Naive thymus-derived CD8-positive, alpha-beta T cell (primary cell): Measurements from ENCODE around the gene JAK2. TPM values are rescaled to one million over a fixed set of nuclear protein-coding genes. Genes with fewer than 3 reads are reported as not detected.
"Not testable (repeated sequence)": the region's sequence is repeated elsewhere in the genome, so short reads cannot be mapped to it uniquely, and the experiment has no call there.

Experiments used
- ATAC-seq, 2 donors: fragments of 150-1000 bp; cut with Tn5 transposase in 1 of 2; sonication (Bioruptor Pico), chemical (Tn5 transposase) in 1 of 2; 1 replicate in 1 of 2; 2 replicates in 1 of 2; pipeline ENCODE4 v1.10.0; 2021; ENCODE audit warnings: mild to moderate bottlenecking in 2 of 2, moderate library complexity in 2 of 2
- POLR2A ChIA-PET: fragments of 350-600 bp; sonication (Branson Sonifier 250); formaldehyde crosslinking; loops from one replicate; lab custom pipeline; 2021; ENCODE audit warnings: antibody characterized with exemption; lab: Charles Lee
- DNase-seq, 10 donors: peaks; one replicate each; pipeline versions ENCODE4 v3.0.0 to v3.0.0-alpha.2; 2020 to 2022
- H3K27ac Mint-ChIP-seq, 10 donors: one replicate each; pipeline ENCODE4 v1.8.0; 2020 to 2022; ENCODE audit warnings: mild to moderate bottlenecking in 10 of 10, mixed read lengths in 10 of 10, moderate library complexity in 4 of 10, inconsistent platforms in 1 of 10
- H3K27me3 Mint-ChIP-seq, 5 donors: one replicate each; pipeline ENCODE4 v1.8.0; 2021 to 2022; ENCODE audit warnings: mixed read lengths in 5 of 5
- H3K36me3 Mint-ChIP-seq, 3 donors: one replicate each; pipeline ENCODE4 v1.8.0; 2020 to 2022; ENCODE audit warnings: mixed read lengths in 3 of 3, mild to moderate bottlenecking in 2 of 3, inconsistent platforms in 1 of 3
- H3K4me1 Mint-ChIP-seq, 4 donors: one replicate each; pipeline ENCODE4 v1.8.0; 2021 to 2022; ENCODE audit warnings: mixed read lengths in 4 of 4
- H3K4me3 Mint-ChIP-seq, 10 donors: one replicate each; pipeline ENCODE4 v1.8.0; 2020 to 2022; ENCODE audit warnings: mild to moderate bottlenecking in 10 of 10, mixed read lengths in 10 of 10, moderate library complexity in 6 of 10, inconsistent platforms in 1 of 10
- H3K9me3 Mint-ChIP-seq, 9 donors: one replicate each; pipeline ENCODE4 v1.8.0; 2020 to 2022; ENCODE audit warnings: mixed read lengths in 9 of 9, mild to moderate bottlenecking in 3 of 9, inconsistent platforms in 1 of 9, moderate library complexity in 1 of 9
- polyA plus RNA-seq, 3 donors: library from polyadenylated mRNA; unstranded; fragments of 300-500 nt; fragmentation: Illumina TruSeq; gene quantifications; one replicate each; pipeline ENCODE4 v1.2.3, GENCODE V29; 2021
- total RNA-seq, 8 experiments: library from RNA in 2 of 8; stranded (reverse) in 2 of 8; gene quantifications; one replicate each; pipeline ENCODE4 v1.2.3 and lab custom pipeline; 2021 to 2026

The JAK2 gene
- total and polyA plus RNA-seq, 5 experiments from 2014 or later = 1.9 to 13.4 (median 4.8) TPM

DNA sequence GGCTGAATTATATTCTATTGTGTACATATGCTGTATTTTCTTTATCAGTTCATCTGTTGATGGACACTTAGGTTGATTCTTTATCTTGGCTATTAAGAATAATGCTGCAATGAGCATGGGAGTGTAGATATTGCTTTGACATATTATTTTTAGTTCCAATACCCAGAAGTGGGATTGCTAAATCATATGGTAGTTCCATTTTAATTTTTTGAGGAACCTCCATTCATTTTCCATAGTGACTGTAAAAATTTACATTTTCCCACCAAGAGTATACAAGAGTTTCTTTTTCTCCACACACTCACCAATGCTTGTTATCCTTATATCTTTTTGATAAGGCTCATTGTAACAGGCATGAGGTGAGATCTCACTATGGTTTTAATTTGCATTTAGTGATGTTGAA, 19.4 kb downstream of the JAK2 start:
- Mint-ChIP-seq H3K27me3 (no peaks in the 10 kb centered on the region), H3K27ac (no peak overlapping the region), H3K36me3 (peaks cover 31 to 54% (median 39%) of the 10 kb centered on the region in 3 donors), H3K4me1 (peaks cover 2 to 26% (median 15%) of the 10 kb centered on the region in 4 donors), H3K9me3 (peaks cover 0 to 45% (median 18%) of the 10 kb centered on the region in 9 donors), H3K4me3 (no peak overlapping the region)
- ATAC-seq (no peak), DNase-seq (no peak)
- POLR2A ChIA-PET = interaction anchor here (0.7 kb wide), 1 partner anchor 246 kb away, joined by 3 read pairs; no protein-coding TSS in a partner anchor

DNA sequence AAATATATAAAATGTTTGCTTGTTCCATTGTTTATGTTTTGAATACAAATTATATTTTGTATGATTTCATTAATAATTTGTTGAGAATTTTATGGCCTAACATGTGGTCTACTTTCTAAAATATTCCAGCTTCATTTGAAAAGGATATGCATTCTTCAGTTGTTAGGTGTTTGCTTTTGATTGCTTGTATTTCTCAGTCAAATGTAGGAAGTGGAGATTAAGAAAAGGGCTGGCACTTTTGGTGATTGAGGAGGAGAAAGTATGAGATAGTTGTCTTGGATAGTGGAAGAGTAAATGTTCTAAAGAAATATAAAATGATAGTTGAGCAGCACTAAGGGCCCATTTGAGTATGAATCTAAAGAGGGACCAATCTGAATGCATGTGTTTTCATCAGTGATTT, 23.1 kb downstream of the JAK2 start:
- ATAC-seq (no peak), DNase-seq (no peak)
- H3K36me3 Mint-ChIP-seq = peaks cover 22 to 34% (median 34%) of the 10 kb centered on the region in 3 donors
- H3K27ac Mint-ChIP-seq = peak overlapping the region in 1 of 10 donors; percentile 40
- H3K4me3 Mint-ChIP-seq = no peak overlapping the region
- H3K4me1 Mint-ChIP-seq = peaks cover 11 to 28% (median 24%) of the 10 kb centered on the region in 4 donors
- peaks cover 0 to 17% (median 12%) of the 10 kb centered on the region in 9 donors for H3K9me3 Mint-ChIP-seq
- no peaks in the 10 kb centered on the region for H3K27me3 Mint-ChIP-seq
- POLR2A ChIA-PET = no interaction called here

DNA sequence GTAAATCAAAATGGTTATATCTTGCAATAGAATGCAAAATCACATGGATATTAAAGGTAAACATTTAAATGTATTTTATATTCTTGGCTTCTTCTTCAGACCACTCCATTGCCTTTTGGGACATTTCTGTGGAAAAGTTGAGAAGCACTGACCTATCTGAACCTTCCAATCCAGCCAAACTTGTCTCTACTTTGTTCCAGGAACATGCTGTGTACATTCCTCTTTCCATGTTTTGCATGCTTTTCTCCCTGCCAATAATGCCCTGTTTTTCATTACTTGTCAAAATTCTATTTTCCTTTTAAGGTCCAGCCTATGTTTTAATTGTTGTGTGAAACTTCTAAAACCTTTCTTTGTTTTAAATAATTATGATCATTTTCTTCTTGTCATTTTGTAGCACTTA, 28.3 kb downstream of the JAK2 start:
- DNase-seq = no peak
- H3K27ac Mint-ChIP-seq = no peak overlapping the region
- peaks cover 21 to 51% (median 45%) of the 10 kb centered on the region in 3 donors for H3K36me3 Mint-ChIP-seq
- peaks cover 14 to 29% (median 19%) of the 10 kb centered on the region in 4 donors for H3K4me1 Mint-ChIP-seq
- POLR2A ChIA-PET = no interaction called here
- no peak overlapping the region for H3K4me3 Mint-ChIP-seq
- peaks cover 0 to 25% (median 15%) of the 10 kb centered on the region in 9 donors for H3K9me3 Mint-ChIP-seq
- H3K27me3 Mint-ChIP-seq = no peaks in the 10 kb centered on the region
- no peak for ATAC-seq

DNA sequence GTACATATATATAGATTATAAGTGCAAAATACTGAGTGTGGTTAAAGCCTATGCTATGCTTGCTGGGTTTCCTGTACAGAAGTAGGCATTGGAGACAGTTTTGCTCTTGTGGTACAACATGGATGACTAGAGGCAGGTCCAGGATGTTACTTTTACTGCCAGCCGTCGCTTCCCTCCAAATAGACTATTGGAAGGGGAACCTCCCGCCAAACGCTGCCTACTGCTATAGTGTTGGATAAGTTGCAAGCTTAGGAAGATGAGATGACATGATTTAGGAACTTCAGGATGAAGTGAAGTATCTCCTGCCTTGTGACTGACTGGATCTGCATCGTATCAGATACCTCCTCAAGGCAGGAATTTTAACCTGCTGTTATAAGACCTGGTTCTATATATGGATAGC, 30.9 kb downstream of the JAK2 start:
- ATAC-seq (no peak), DNase-seq (no peak)
- H3K27ac Mint-ChIP-seq = no peak overlapping the region
- peaks cover 13 to 26% (median 20%) of the 10 kb centered on the region in 4 donors for H3K4me1 Mint-ChIP-seq
- peaks cover 30 to 52% (median 48%) of the 10 kb centered on the region in 3 donors for H3K36me3 Mint-ChIP-seq
- POLR2A ChIA-PET = interaction anchor here (0.6 kb wide), 1 partner anchor 157 kb away, joined by 3 read pairs; no protein-coding TSS in a partner anchor
- H3K9me3 Mint-ChIP-seq = peaks cover 8 to 41% (median 28%) of the 10 kb centered on the region in 9 donors
- H3K27me3 Mint-ChIP-seq = no peaks in the 10 kb centered on the region
- H3K4me3 Mint-ChIP-seq = peak overlapping the region in 1 of 10 donors; percentile 36

GRCh38 chr9:5025416-5025815, 40.3 kb downstream of the JAK2 start:
- H3K4me3 Mint-ChIP-seq = no peak overlapping the region
- ATAC-seq = no peak
- H3K4me1 Mint-ChIP-seq = peaks cover 10 to 24% (median 19%) of the 10 kb centered on the region in 4 donors

GRCh38 chr9:5031941-5032340, 46.9 kb downstream of the JAK2 start:
- peaks cover 17 to 55% (median 39%) of the 10 kb centered on the region in 3 donors for H3K36me3 Mint-ChIP-seq
- ATAC-seq, H3K4me1 Mint-ChIP-seq, POLR2A ChIA-PET, H3K4me3 Mint-ChIP-seq, DNase-seq, H3K27ac Mint-ChIP-seq, H3K27me3 Mint-ChIP-seq: not testable (repeated sequence)
- peaks cover 0 to 12% (median 10%) of the 10 kb centered on the region in 9 donors for H3K9me3 Mint-ChIP-seq

More at GRCh38 chr9:5025416-5025815, 40.3 kb downstream of the JAK2 start:
- peaks cover 46 to 81% (median 79%) of the 10 kb centered on the region in 3 donors for H3K36me3 Mint-ChIP-seq
- POLR2A ChIA-PET = no interaction called here
- peaks cover 0 to 25% (median 7%) of the 10 kb centered on the region in 9 donors for H3K9me3 Mint-ChIP-seq
- no peaks in the 10 kb centered on the region for H3K27me3 Mint-ChIP-seq
- no peak for DNase-seq
- peak overlapping the region in 1 of 10 donors; percentile 33 for H3K27ac Mint-ChIP-seq

- no peaks in the 10 kb centered on the region for H3K4me1 Mint-ChIP-seq
- no peaks in the 10 kb centered on the region for H3K27me3 Mint-ChIP-seq
- POLR2A ChIA-PET = no interaction called here
- H3K36me3 Mint-ChIP-seq = peaks cover 11 to 53% (median 36%) of the 10 kb centered on the region in 3 donors
- peak in 1 of 10 donors; percentile 42 for DNase-seq
- peaks cover 0 to 9% (median 3%) of the 10 kb centered on the region in 9 donors for H3K9me3 Mint-ChIP-seq
- H3K4me3 Mint-ChIP-seq = no peak overlapping the region
- ATAC-seq = no peak
- no peak overlapping the region for H3K27ac Mint-ChIP-seq
Measured at GRCh38 chr9:5040730-5041389, 55.8 kb downstream of the JAK2 start.

GRCh38 chr9:5041390-5042115, 56.5 kb downstream of the JAK2 start:
- peaks cover 0 to 9% (median 2%) of the 10 kb centered on the region in 9 donors for H3K9me3 Mint-ChIP-seq
- ATAC-seq (no peak), DNase-seq (peak in 1 of 10 donors; percentile 35)
- H3K4me3 Mint-ChIP-seq = no peak overlapping the region
- H3K4me1 Mint-ChIP-seq = peaks cover 0 to 4% (median 3%) of the 10 kb centered on the region in 4 donors
- no peaks in the 10 kb centered on the region for H3K27me3 Mint-ChIP-seq
- H3K36me3 Mint-ChIP-seq = peaks cover 11 to 59% (median 43%) of the 10 kb centered on the region in 3 donors
- H3K27ac Mint-ChIP-seq = no peak overlapping the region
- POLR2A ChIA-PET = no interaction called here

- Mint-ChIP-seq H3K4me1 (peaks cover 0 to 6% (median 5%) of the 10 kb centered on the region in 4 donors), H3K4me3 (peak overlapping the region in 4 of 10 donors; percentile 10 to 75 (median 64)), H3K36me3 (peaks cover 11 to 59% (median 47%) of the 10 kb centered on the region in 3 donors), H3K27me3 (no peaks in the 10 kb centered on the region), H3K9me3 (peaks cover 0 to 9% (median 2%) of the 10 kb centered on the region in 9 donors), H3K27ac (peak overlapping the region in 3 of 10 donors; percentile 34 to 83 (median 80))
- POLR2A ChIA-PET = no interaction called here
- peak in 1 of 2 donors; percentile 78 for ATAC-seq
- DNase-seq = peak in 2 of 10 donors; percentile 21 to 60
Measured at GRCh38 chr9:5042661-5043178, 57.6 kb downstream of the JAK2 start.

- peaks cover 11 to 59% (median 51%) of the 10 kb centered on the region in 3 donors for H3K36me3 Mint-ChIP-seq
- peaks cover 0 to 6% (median 5%) of the 10 kb centered on the region in 4 donors for H3K4me1 Mint-ChIP-seq
- ATAC-seq (no peak), DNase-seq (no peak)
- peak overlapping the region in 4 of 10 donors; percentile 10 to 75 (median 64) for H3K4me3 Mint-ChIP-seq
- peaks cover 0 to 9% (median 2%) of the 10 kb centered on the region in 9 donors for H3K9me3 Mint-ChIP-seq
- H3K27me3 Mint-ChIP-seq = no peaks in the 10 kb centered on the region
- H3K27ac Mint-ChIP-seq = peak overlapping the region in 3 of 10 donors; percentile 34 to 83 (median 80)
- POLR2A ChIA-PET = no interaction called here
Measured at GRCh38 chr9:5043381-5043780, 58.3 kb downstream of the JAK2 start.

- Mint-ChIP-seq H3K9me3 (peaks cover 0 to 8% (median 2%) of the 10 kb centered on the region in 9 donors), H3K4me1 (peaks cover 0 to 6% (median 5%) of the 10 kb centered on the region in 4 donors), H3K36me3 (peaks cover 11 to 55% (median 53%) of the 10 kb centered on the region in 3 donors), H3K27me3 (no peaks in the 10 kb centered on the region), H3K4me3 (no peak overlapping the region), H3K27ac (no peak overlapping the region)
- POLR2A ChIA-PET = no interaction called here
- DNase-seq = no peak
- no peak for ATAC-seq
Measured at GRCh38 chr9:5044160-5044559, 59.1 kb downstream of the JAK2 start.

DNA sequence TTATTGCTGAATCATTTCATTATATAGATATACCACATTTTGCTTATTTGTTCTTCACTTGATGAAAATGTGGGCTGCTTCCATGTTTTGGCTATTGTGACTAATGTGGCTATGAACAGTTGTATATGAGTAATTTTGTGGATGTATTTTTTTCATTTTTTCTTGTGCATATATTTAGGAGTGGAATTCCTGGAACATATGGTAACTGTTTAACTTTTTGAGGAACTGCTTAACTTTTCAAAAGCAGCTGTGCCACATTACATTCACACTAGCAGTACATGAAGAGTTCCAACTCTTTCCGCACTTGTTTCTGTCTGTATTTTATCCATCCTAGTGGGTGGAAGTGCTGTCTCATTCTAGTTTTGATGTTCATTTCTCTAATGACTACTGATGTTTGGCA, 67.8 kb downstream of the JAK2 start:
- H3K9me3 Mint-ChIP-seq = no peaks in the 10 kb centered on the region
- DNase-seq (no peak), ATAC-seq (no peak)
- H3K4me3 Mint-ChIP-seq = no peak overlapping the region
- H3K36me3 Mint-ChIP-seq = peaks cover 9 to 68% (median 46%) of the 10 kb centered on the region in 3 donors
- H3K27me3 Mint-ChIP-seq = no peaks in the 10 kb centered on the region
- peaks cover 0 to 4% (median 0%) of the 10 kb centered on the region in 4 donors for H3K4me1 Mint-ChIP-seq
- POLR2A ChIA-PET = no interaction called here
- no peak overlapping the region for H3K27ac Mint-ChIP-seq
